Upper lobe of left lung (tissue), 6 donors: Measurements from ENCODE around the gene ARPP19. TPM values are rescaled to one million over a fixed set of nuclear protein-coding genes. Genes with fewer than 3 reads are reported as not detected.

ENCODE experiments used
- ATAC-seq, 2 donors: fragments of 200-7000 bp; cut with Tn5 transposase; one replicate each; pipeline ENCODE4 v1.9.1; 2022; ENCODE audit warnings: mild to moderate bottlenecking in 2 of 2, moderate library complexity in 2 of 2; ENCODE audit not compliant: low FRiP score in 2 of 2
- DNase-seq, 2 donors: peaks; one replicate each; pipeline ENCODE4 v3.0.0-alpha.2; 2019 to 2020
- H3K27ac ChIP-seq, 4 donors: fragments of 200-600 bp; sonication (generic); one replicate each; pipeline ENCODE4 v1.5.1; 2016 to 2019
- H3K27me3 ChIP-seq, 4 donors: fragments of 200-600 bp; sonication (generic); one replicate each; pipeline ENCODE4 v1.5.1; 2017 to 2019
- H3K36me3 ChIP-seq, 4 donors: fragments of 200-600 bp; sonication (generic); one replicate each; pipeline ENCODE4 v1.5.1; 2016 to 2019
- H3K4me1 ChIP-seq, 4 donors: fragments of 200-600 bp; sonication (generic); one replicate each; pipeline ENCODE4 v1.5.1; 2018 to 2019
- H3K4me3 ChIP-seq, 4 donors: fragments of 200-600 bp; sonication (generic); one replicate each; pipeline ENCODE4 v1.5.1; 2017 to 2019; ENCODE audit warnings: mild to moderate bottlenecking in 2 of 4, moderate library complexity in 1 of 4
- H3K9me3 ChIP-seq, 4 donors: fragments of 200-600 bp; sonication (generic); one replicate each; pipeline ENCODE4 v1.5.1; 2018 to 2019
- EP300 ChIP-seq, 4 donors: sonication (generic); formaldehyde crosslinking; IDR thresholded peaks; one replicate each; pipeline ENCODE4 v1.5.1; 2017; ENCODE audit warnings: antibody characterized with exemption in 4 of 4, control low read depth in 2 of 4
- POLR2A ChIP-seq, 4 donors: fragments of 450-650 bp; IDR thresholded peaks; one replicate each; pipeline ENCODE4 v1.5.1; 2016 to 2017; ENCODE audit warnings: antibody characterized with exemption in 4 of 4, mild to moderate bottlenecking in 2 of 4
- POLR2AphosphoS5 ChIP-seq, 2 donors: sonication (generic); formaldehyde crosslinking; IDR thresholded peaks; one replicate each; pipeline ENCODE4 v1.5.1; 2017; ENCODE audit warnings: antibody characterized with exemption in 2 of 2
- WGBS, 2 donors: methylation state at CpG; one replicate each; pipeline ENCODE4 v1.1.5; 2017 to 2018; 5-methylcytosine and 5-hydroxymethylcytosine counted together
- total RNA-seq, 6 donors: library from RNA; depleted of rRNA in 4 of 6; stranded (reverse); fragments of >200 nt in 4 of 6; gene quantifications; one replicate each; pipeline versions ENCODE4 v1.1.0 to v1.2.1, GENCODE V29; 2016 to 2021
- TF ChIP-seq, protein P1 (sequence below), 6 experiments: fragments of 450-650 bp in 4 of 6; fragments of 200-600 bp in 2 of 6; sonication (generic) in 2 of 6; IDR thresholded peaks; one replicate each; pipeline ENCODE4 v1.5.1; 2016 to 2019; ENCODE audit warnings: antibody characterized with exemption in 6 of 6
- donor health status: DM: no; HTN: no; CAD: no; lungs with moderate emphysema.
- donor health status: DM: no; HTN: yes; CAD: no; lungs with severe emphysema.

ARPP19 gene
- total RNA-seq, 6 donors from 2014 or later, result 29.3 to 159 (median 139) TPM

DNA sequence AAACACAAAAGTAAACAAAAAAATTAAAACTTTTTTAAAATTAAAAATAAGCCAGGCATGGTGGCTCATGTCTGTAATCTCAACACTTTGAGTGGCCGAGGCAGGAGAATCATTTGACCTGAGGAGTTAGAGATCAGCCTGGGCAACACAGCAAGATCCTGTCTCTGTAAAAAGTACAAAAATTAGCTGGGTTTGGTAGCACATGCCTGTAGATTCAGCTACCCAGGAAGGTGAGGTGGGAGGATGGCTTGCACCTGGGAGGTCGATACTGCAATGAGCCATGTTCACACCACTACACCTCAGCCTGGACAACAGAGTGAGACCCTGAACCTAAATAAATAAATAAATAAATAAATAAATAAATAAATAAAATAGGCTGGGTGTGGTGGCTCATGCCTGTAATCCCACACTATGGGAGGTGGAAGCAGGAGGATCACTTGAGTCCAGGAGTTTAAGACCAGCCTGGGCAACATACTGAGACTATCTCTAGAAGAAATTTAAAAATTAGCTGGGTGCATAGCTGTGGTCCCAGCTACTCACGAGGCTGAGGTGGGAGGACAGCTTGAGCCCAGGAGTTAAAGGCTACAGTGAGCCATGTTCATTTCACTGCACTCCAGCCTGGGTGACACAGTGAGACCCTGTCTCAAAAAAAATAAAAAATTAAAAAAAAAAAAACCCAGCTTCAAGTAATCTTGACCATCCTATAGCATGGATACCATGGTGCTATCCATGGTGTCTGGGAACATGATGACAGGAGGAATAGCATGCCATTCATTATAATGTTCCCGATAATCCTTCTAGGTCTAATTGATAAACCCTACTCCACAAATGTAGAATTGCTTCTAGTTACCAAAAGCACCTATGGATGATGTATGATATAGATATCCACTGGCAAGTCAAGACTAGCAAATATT is 44.4 kb downstream of the ARPP19 start:
- H3K27ac ChIP-seq, result no peak overlapping the region
- ATAC-seq (no peak), DNase-seq (no peak)
- H3K27me3 ChIP-seq, result no peaks in the 10 kb centered on the region
- peaks cover 0 to 18% (median 8%) of the 10 kb centered on the region in 4 donors for H3K4me1 ChIP-seq
- H3K4me3 ChIP-seq, result no peak overlapping the region
- TF ChIP-seq POLR2A (IDR thresholded peaks at IDR 0.05), result no peak
- TF ChIP-seq EP300 (IDR thresholded peaks at IDR 0.05), result no peak
- TF ChIP-seq, protein P1, sequence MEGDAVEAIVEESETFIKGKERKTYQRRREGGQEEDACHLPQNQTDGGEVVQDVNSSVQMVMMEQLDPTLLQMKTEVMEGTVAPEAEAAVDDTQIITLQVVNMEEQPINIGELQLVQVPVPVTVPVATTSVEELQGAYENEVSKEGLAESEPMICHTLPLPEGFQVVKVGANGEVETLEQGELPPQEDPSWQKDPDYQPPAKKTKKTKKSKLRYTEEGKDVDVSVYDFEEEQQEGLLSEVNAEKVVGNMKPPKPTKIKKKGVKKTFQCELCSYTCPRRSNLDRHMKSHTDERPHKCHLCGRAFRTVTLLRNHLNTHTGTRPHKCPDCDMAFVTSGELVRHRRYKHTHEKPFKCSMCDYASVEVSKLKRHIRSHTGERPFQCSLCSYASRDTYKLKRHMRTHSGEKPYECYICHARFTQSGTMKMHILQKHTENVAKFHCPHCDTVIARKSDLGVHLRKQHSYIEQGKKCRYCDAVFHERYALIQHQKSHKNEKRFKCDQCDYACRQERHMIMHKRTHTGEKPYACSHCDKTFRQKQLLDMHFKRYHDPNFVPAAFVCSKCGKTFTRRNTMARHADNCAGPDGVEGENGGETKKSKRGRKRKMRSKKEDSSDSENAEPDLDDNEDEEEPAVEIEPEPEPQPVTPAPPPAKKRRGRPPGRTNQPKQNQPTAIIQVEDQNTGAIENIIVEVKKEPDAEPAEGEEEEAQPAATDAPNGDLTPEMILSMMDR (IDR thresholded peaks at IDR 0.05), result no peak
- no peak for TF ChIP-seq POLR2AphosphoS5 (IDR thresholded peaks at IDR 0.05)
- no peaks in the 10 kb centered on the region for H3K9me3 ChIP-seq
- WGBS, 2 donors, result 93 to 94% methylated on average over 4 of the region's 4 CpGs
- H3K36me3 ChIP-seq, result no peaks in the 10 kb centered on the region

GRCh38 chr15:52523647-52524046 is 45.2 kb downstream of the ARPP19 start:
- H3K27ac ChIP-seq, result no peak overlapping the region
- H3K36me3 ChIP-seq, result no peaks in the 10 kb centered on the region
- no peak for TF ChIP-seq POLR2AphosphoS5 (IDR thresholded peaks at IDR 0.05)
- TF ChIP-seq EP300 (IDR thresholded peaks at IDR 0.05), result no peak
- TF ChIP-seq POLR2A (IDR thresholded peaks at IDR 0.05), result no peak
- TF ChIP-seq, protein P1 (IDR thresholded peaks at IDR 0.05), result no peak
- WGBS, 2 donors, result 74 to 76% methylated on average over 4 of the region's 5 CpGs
- no peak overlapping the region for H3K4me3 ChIP-seq
- no peaks in the 10 kb centered on the region for H3K27me3 ChIP-seq
- peak in 1 of 2 donors; percentile 35 for ATAC-seq
- DNase-seq, result no peak
- H3K9me3 ChIP-seq, result no peaks in the 10 kb centered on the region
- H3K4me1 ChIP-seq, result peaks cover 0 to 12% (median 4%) of the 10 kb centered on the region in 4 donors

- Histone ChIP-seq H3K9me3 (no peaks in the 10 kb centered on the region), H3K4me3 (no peak overlapping the region), H3K4me1 (peaks cover 0 to 7% (median 2%) of the 10 kb centered on the region in 4 donors), H3K27me3 (no peaks in the 10 kb centered on the region), H3K36me3 (no peaks in the 10 kb centered on the region), H3K27ac (no peak overlapping the region)
- ATAC-seq (no peak), DNase-seq (no peak)
- WGBS, 2 donors, result 62 to 74% methylated on average over 3 of the region's 3 CpGs
- TF ChIP-seq POLR2AphosphoS5 (IDR thresholded peaks at IDR 0.05) (no peak), EP300 (IDR thresholded peaks at IDR 0.05) (no peak), POLR2A (IDR thresholded peaks at IDR 0.05) (no peak)
- TF ChIP-seq, protein P1 (IDR thresholded peaks at IDR 0.05), result no peak
Observed at GRCh38 chr15:52523192-52523591, 45.6 kb downstream of the ARPP19 start.

DNA sequence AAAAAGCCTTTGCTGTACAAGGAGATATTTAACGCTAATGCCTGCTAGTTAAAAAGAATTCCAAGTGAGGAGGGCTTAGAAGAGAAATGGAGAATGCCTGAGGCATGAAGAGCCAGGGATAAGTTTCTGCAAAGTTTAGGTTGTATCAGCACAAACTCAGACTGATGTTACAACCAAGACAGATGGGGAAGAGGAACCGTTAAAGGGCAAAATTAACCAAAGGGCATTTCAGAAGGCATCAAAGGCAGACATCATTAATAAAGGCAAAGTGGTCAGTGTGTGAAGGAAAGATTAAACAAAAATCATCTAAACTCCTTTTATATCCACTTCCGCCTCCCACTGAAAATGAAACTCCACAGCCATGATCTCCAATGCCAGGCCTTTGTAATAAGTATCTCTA is 47.1 kb downstream of the ARPP19 start:
- TF ChIP-seq, protein P1 (IDR thresholded peaks at IDR 0.05), result no peak
- TF ChIP-seq POLR2A (IDR thresholded peaks at IDR 0.05), result no peak
- TF ChIP-seq EP300 (IDR thresholded peaks at IDR 0.05), result no peak
- TF ChIP-seq POLR2AphosphoS5 (IDR thresholded peaks at IDR 0.05), result no peak
- Histone ChIP-seq H3K4me1 (peaks cover 0 to 4% (median 0%) of the 10 kb centered on the region in 4 donors), H3K27ac (no peak overlapping the region), H3K4me3 (no peak overlapping the region), H3K9me3 (no peaks in the 10 kb centered on the region), H3K27me3 (no peaks in the 10 kb centered on the region), H3K36me3 (no peaks in the 10 kb centered on the region)
- 83% methylated on average over 3 of the region's 3 CpGs for WGBS, 2 donors
- ATAC-seq (no peak), DNase-seq (no peak)
